Kasumi-1 (cell line): ENCODE measurements around the gene CALD1.
"Not testable (repeated sequence)": the region's sequence is repeated elsewhere in the genome, so short reads cannot be mapped to it uniquely, and the experiment has no call there.

Source experiments
- DNase-seq, 2 experiments: peaks; one replicate each; lab custom pipeline; 2025; lab: John Stamatoyannopoulos, UW

Gene CALD1

GRCh38 chr7:134949171-134949570 is 169.7 kb downstream of the CALD1 start:
- DNase-seq, result no peak

GRCh38 chr7:134954197-134955082 is 175.0 kb downstream of the CALD1 start:
- peak; percentile 61 to 78 for DNase-seq

GRCh38 chr7:134957005-134957404 is 177.6 kb downstream of the CALD1 start:
- no peak for DNase-seq

GRCh38 chr7:134959810-134960209 is 180.4 kb downstream of the CALD1 start:
- no peak for DNase-seq

- peak in 1 of 2 experiments; percentile 8 for DNase-seq
These were observed 182.9 kb downstream of the CALD1 start for GRCh38 chr7:134962270-134962780.

- no peak for DNase-seq
These were observed 183.6 kb downstream of the CALD1 start for GRCh38 chr7:134963036-134963435.

GRCh38 chr7:134966691-134967090 is 187.3 kb downstream of the CALD1 start:
- DNase-seq, result no peak

GRCh38 chr7:134968110-134968509 is 188.7 kb downstream of the CALD1 start:
- no peak for DNase-seq

GRCh38 chr7:134981645-134982044 is 202.2 kb downstream of the CALD1 start:
- DNase-seq, result not testable (repeated sequence)

GRCh38 chr7:134985894-134986362 is 206.5 kb downstream of the CALD1 start:
- DNase-seq, result no peak

GRCh38 chr7:134986363-134987251 is 207.2 kb downstream of the CALD1 start, which contains the start of gene AGBL3:
Gene AGBL3, plus strand, starts transcription at chr7:134986508. Its CDS starts 1,426 bp downstream, at chr7:134987934.
- peak; percentile 91 to 94 for DNase-seq

GRCh38 chr7:134988161-134988560 is 208.7 kb downstream of the CALD1 start:
- DNase-seq, result no peak

- DNase-seq, result no peak
These were observed 212.3 kb downstream of the CALD1 start for GRCh38 chr7:134991469-134992339.

GRCh38 chr7:134992626-134993179 is 213.3 kb downstream of the CALD1 start:
- no peak for DNase-seq

- DNase-seq, result no peak
These were observed 214.5 kb downstream of the CALD1 start for GRCh38 chr7:134993877-134994456.

- DNase-seq, result no peak
These were observed 216.0 kb downstream of the CALD1 start for GRCh38 chr7:134995239-134996096.

- DNase-seq, result no peak
These were observed 216.7 kb downstream of the CALD1 start for GRCh38 chr7:134996097-134996550.

GRCh38 chr7:134997214-134997885 is 217.9 kb downstream of the CALD1 start:
- no peak for DNase-seq

GRCh38 chr7:134999136-134999535 is 219.7 kb downstream of the CALD1 start:
- no peak for DNase-seq
